ENCODE results near the gene CACNG7.

DNA sequence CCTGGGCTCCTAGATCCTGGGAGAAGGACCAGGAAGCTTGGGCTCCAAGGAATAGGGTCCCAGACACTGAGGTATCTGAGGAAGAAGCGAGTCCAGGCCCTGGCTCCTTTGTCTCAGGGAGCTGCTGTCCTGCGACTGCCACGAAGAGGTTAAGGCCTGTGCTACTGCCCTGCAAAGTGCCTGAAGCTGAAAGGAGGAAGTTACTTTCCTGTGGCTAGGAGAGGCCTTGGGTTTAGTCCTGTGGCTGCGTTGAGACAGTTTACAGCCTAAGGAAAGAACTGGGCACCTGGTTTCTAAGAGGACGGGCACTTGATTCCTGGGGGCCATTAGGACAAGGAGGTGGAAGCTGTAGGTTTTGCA is 38.6 kb upstream of the CACNG7 start:
- no peak for TF ChIP-seq POLR2AphosphoS5 (IDR thresholded peaks at IDR 0.05)
- no peak for TF ChIP-seq CTCF (IDR thresholded peaks at IDR 0.05)
- TF ChIP-seq POLR2A (IDR thresholded peaks at IDR 0.05) = no peak
